ENCODE data around the gene RMND5A.

RMND5A gene

GRCh38 chr2:86753606-86754005 is 33.5 kb downstream of the RMND5A start:
- DNase-seq (ENCODE audit: low read depth), result no peak
- H3K4me3 ChIP-seq (ENCODE audit: low read depth, low read length), result no peak overlapping the region

- H3K4me3 ChIP-seq (ENCODE audit: low read depth, low read length), result no peak overlapping the region
- no peak for DNase-seq (ENCODE audit: low read depth)
Observed at GRCh38 chr2:86758405-86758804, 38.3 kb downstream of the RMND5A start.

GRCh38 chr2:86760371-86760770 is 40.3 kb downstream of the RMND5A start:
- no peak for DNase-seq (ENCODE audit: low read depth)
- no peak overlapping the region for H3K4me3 ChIP-seq (ENCODE audit: low read depth, low read length)

- no peak overlapping the region for H3K4me3 ChIP-seq (ENCODE audit: low read depth, low read length)
- DNase-seq (ENCODE audit: low read depth), result peak; percentile 10
Observed at GRCh38 chr2:86764661-86765309, 44.7 kb downstream of the RMND5A start.

- DNase-seq (ENCODE audit: low read depth), result no peak
- H3K4me3 ChIP-seq (ENCODE audit: low read depth, low read length), result no peak overlapping the region
Observed at GRCh38 chr2:86765310-86765695, 45.2 kb downstream of the RMND5A start.

GRCh38 chr2:86768189-86768949 is 48.3 kb downstream of the RMND5A start:
- DNase-seq (ENCODE audit: low read depth), result no peak
- no peak overlapping the region for H3K4me3 ChIP-seq (ENCODE audit: low read depth, low read length)

GRCh38 chr2:86769838-86770237 is 49.7 kb downstream of the RMND5A start:
- DNase-seq (ENCODE audit: low read depth), result no peak
- no peak overlapping the region for H3K4me3 ChIP-seq (ENCODE audit: low read depth, low read length)

GRCh38 chr2:86770816-86771301 is 50.8 kb downstream of the RMND5A start:
- no peak for DNase-seq (ENCODE audit: low read depth)
- H3K4me3 ChIP-seq (ENCODE audit: low read depth, low read length), result no peak overlapping the region

GRCh38 chr2:86772611-86773010 is 52.5 kb downstream of the RMND5A start:
- no peak for DNase-seq (ENCODE audit: low read depth)
- H3K4me3 ChIP-seq (ENCODE audit: low read depth, low read length), result no peak overlapping the region

- H3K4me3 ChIP-seq (ENCODE audit: low read depth, low read length), result no peak overlapping the region
- no peak for DNase-seq (ENCODE audit: low read depth)
Observed at GRCh38 chr2:86774862-86775261, 54.8 kb downstream of the RMND5A start.

GRCh38 chr2:86775338-86775737 is 55.2 kb downstream of the RMND5A start:
- no peak for DNase-seq (ENCODE audit: low read depth)
- no peak overlapping the region for H3K4me3 ChIP-seq (ENCODE audit: low read depth, low read length)

- no peak for DNase-seq (ENCODE audit: low read depth)
- no peak overlapping the region for H3K4me3 ChIP-seq (ENCODE audit: low read depth, low read length)
Observed at GRCh38 chr2:86776532-86776931, 56.4 kb downstream of the RMND5A start.

GRCh38 chr2:86778957-86779356 is 58.9 kb downstream of the RMND5A start:
- no peak for DNase-seq (ENCODE audit: low read depth)
- H3K4me3 ChIP-seq (ENCODE audit: low read depth, low read length), result no peak overlapping the region

GRCh38 chr2:86779971-86780370 is 59.9 kb downstream of the RMND5A start:
- DNase-seq (ENCODE audit: low read depth), result no peak
- no peak overlapping the region for H3K4me3 ChIP-seq (ENCODE audit: low read depth, low read length)

- no peak overlapping the region for H3K4me3 ChIP-seq (ENCODE audit: low read depth, low read length)
- DNase-seq (ENCODE audit: low read depth), result no peak
Observed at GRCh38 chr2:86781363-86781762, 61.3 kb downstream of the RMND5A start.

GRCh38 chr2:86782748-86783147 is 62.7 kb downstream of the RMND5A start:
- DNase-seq (ENCODE audit: low read depth), result no peak
- no peak overlapping the region for H3K4me3 ChIP-seq (ENCODE audit: low read depth, low read length)

GRCh38 chr2:86783615-86784339 is 63.7 kb downstream of the RMND5A start:
- no peak for DNase-seq (ENCODE audit: low read depth)
- no peak overlapping the region for H3K4me3 ChIP-seq (ENCODE audit: low read depth, low read length)

GRCh38 chr2:86785456-86785855 is 65.4 kb downstream of the RMND5A start:
- DNase-seq (ENCODE audit: low read depth), result no peak
- H3K4me3 ChIP-seq (ENCODE audit: low read depth, low read length), result no peak overlapping the region

- no peak for DNase-seq (ENCODE audit: low read depth)
- no peak overlapping the region for H3K4me3 ChIP-seq (ENCODE audit: low read depth, low read length)
Observed at GRCh38 chr2:86786001-86786536, 66.0 kb downstream of the RMND5A start.

GRCh38 chr2:86787736-86788135 is 67.6 kb downstream of the RMND5A start:
- no peak overlapping the region for H3K4me3 ChIP-seq (ENCODE audit: low read depth, low read length)
- DNase-seq (ENCODE audit: low read depth), result no peak
